HepG2 (cell line): ENCODE results near the gene IGFBP6. TPM values are rescaled to one million over a fixed set of nuclear protein-coding genes. Genes with fewer than 3 reads are reported as not detected.

Experiments
- EP300 ChIP-seq, 3 experiments: sonication (generic) in 1 of 3; formaldehyde crosslinking in 1 of 3; IDR thresholded peaks; 2 replicates each; pipeline versions ENCODE4 v1.5.1 to v1.6.1; 2011 to 2020; ENCODE audit warnings: low read depth in 2 of 3, low read length in 2 of 3, borderline replicate concordance in 1 of 3, improper control_type of control experiment in 1 of 3, mild to moderate bottlenecking in 1 of 3, missing genetic modification reagents in 1 of 3, moderate library complexity in 1 of 3
- KAT2B ChIP-seq: fragments of 150-350 bp; IDR thresholded peaks from 2 replicates; pipeline ENCODE4 v1.6.1; 2014; ENCODE audit warnings: low read depth, low read length, borderline replicate concordance
- KAT8 ChIP-seq: IDR thresholded peaks from 2 replicates; pipeline ENCODE4 v1.6.1; 2016; ENCODE audit warnings: missing genetic modification reagents, missing compliant biosample characterization
- SMAD1 ChIP-seq: sonication (generic); formaldehyde crosslinking; IDR thresholded peaks from 2 replicates; pipeline ENCODE4 v1.4.0; 2020; ENCODE audit warnings: missing genetic modification reagents, low read depth, mild to moderate bottlenecking, borderline replicate concordance
- SMAD9 ChIP-seq: sonication (generic); formaldehyde crosslinking; IDR thresholded peaks from 2 replicates; pipeline ENCODE4 v1.5.1; 2020; ENCODE audit warnings: mild to moderate bottlenecking, missing genetic modification reagents
- SYNCRIP ChIP-seq: fragments of 200-400 bp; formaldehyde crosslinking; IDR thresholded peaks from 2 replicates; pipeline ENCODE4 v1.6.1; 2018; ENCODE audit warnings: mild to moderate bottlenecking, low read depth, low read length; ENCODE audit not compliant: insufficient read depth
- ZBTB7B ChIP-seq: sonication (generic); formaldehyde crosslinking; IDR thresholded peaks from 2 replicates; pipeline ENCODE4 v1.4.0; 2020; ENCODE audit warnings: missing genetic modification reagents
- ZFP37 ChIP-seq: sonication (generic); formaldehyde crosslinking; IDR thresholded peaks from 2 replicates; pipeline ENCODE4 v1.4.0; 2020; ENCODE audit warnings: missing genetic modification reagents, borderline replicate concordance
- ZNF441 ChIP-seq: sonication (generic); formaldehyde crosslinking; IDR thresholded peaks from 2 replicates; pipeline ENCODE4 v1.7.0; 2021; ENCODE audit warnings: missing genetic modification reagents, borderline replicate concordance
- ZNF569 ChIP-seq: sonication (generic); formaldehyde crosslinking; IDR thresholded peaks from 2 replicates; pipeline ENCODE4 v1.5.0; 2020; ENCODE audit warnings: mild to moderate bottlenecking, missing genetic modification reagents, moderate library complexity, borderline replicate concordance
- ZNF777 ChIP-seq: sonication (generic); formaldehyde crosslinking; IDR thresholded peaks from 2 replicates; pipeline ENCODE4 v1.4.0; 2020; ENCODE audit warnings: missing genetic modification reagents
- polyA plus RNA-seq, 8 experiments: library from polyadenylated mRNA; depleted of rRNA in 3 of 8; stranded (reverse) in 7 of 8; unstranded in 1 of 8; fragments of >200 nt; fragmentation: Illumina TruSeq in 4 of 8; extraction: Trizol in 4 of 8; gene quantifications; 2 replicates each; pipeline versions ENCODE4 v1.2.1 to v1.2.3, GENCODE V29; 2011 to 2016; ENCODE audit warnings: low read depth in 4 of 8, missing spikeins in 1 of 8, mixed read lengths in 1 of 8; ENCODE audit not compliant: insufficient read depth in 1 of 8
- total RNA-seq, 5 experiments: library from RNA; depleted of rRNA; stranded (reverse); fragments of >200 nt; fragmentation: Illumina TruSeq; extraction: Trizol; gene quantifications; 2 replicates each; pipeline ENCODE4 v1.2.3, GENCODE V29; 2016; ENCODE audit warnings: low read depth in 1 of 5
- TF ChIP-seq, protein P1 (sequence below): IDR thresholded peaks from 2 replicates; pipeline ENCODE4 v1.6.1; 2012; ENCODE audit warnings: low read length, improper control_type of control experiment
- TF ChIP-seq, protein P2 (sequence below): sonication (generic); formaldehyde crosslinking; IDR thresholded peaks from 2 replicates; pipeline ENCODE4; 2020; ENCODE audit warnings: missing genetic modification reagents, mild to moderate bottlenecking, borderline replicate concordance
- TF ChIP-seq, protein P3 (sequence below): sonication (generic); formaldehyde crosslinking; IDR thresholded peaks from 2 replicates; pipeline ENCODE4 v1.8.1; 2023; ENCODE audit warnings: missing genetic modification reagents, mild to moderate bottlenecking, borderline replicate concordance
- TF ChIP-seq, protein P4 (sequence below): IDR thresholded peaks from 2 replicates; pipeline ENCODE4 v1.6.1; 2016; ENCODE audit warnings: missing compliant biosample characterization, missing genetic modification reagents, borderline replicate concordance
- TF ChIP-seq, protein P5 (sequence below): sonication (generic); formaldehyde crosslinking; IDR thresholded peaks from 2 replicates; pipeline ENCODE4 v1.4.0; 2020; ENCODE audit warnings: missing genetic modification reagents

Gene IGFBP6
- total and polyA plus RNA-seq, 2 of the 13 experiments (the other 11 are each of a cell fraction or from before 2014, with no cell fraction given): 3.9 to 25.2 TPM

DNA sequence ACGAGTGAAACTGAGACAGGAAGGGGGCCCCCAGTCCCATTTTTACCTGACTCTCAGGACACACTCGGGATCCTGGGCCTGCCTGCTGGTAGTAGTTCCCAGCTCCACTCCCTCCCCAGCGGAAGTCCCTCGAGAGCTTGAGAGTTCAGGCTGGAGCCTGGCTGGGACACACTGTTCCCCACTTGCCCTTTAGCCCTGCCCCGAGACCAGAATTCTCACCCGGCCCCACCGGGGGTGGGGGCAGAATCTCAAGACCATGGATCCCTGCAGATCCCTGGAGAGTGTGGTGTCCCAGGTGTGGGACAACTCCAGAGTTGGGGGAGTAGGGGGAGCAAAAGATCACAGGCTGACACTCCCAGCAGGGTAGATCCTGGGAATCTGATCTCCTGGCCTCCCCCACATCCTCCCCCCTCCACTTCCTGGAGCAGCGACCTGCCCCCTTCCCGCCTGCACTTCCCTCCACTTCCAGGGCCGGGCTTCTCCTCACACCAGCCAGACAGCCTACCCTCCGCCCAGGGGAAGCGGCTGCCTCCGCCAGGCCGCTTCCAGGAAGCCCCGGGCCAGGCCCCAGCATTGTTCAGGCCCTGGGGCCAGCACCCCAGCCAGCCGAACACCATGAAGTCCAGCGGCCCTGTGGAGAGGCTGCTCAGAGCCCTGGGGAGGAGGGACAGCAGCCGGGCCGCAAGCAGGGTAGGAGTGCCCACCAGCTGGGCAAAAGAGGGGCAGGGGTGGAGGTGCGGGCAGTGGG, 47.7 kb upstream of the IGFBP6 start, which contains the start of gene TNS2 (continued):
- peak in 1 of 2 experiments; percentile 31; a peak in 1 of 4 replicates for TF ChIP-seq EP300 (IDR thresholded peaks at IDR 0.05; ENCODE audit: low read depth in 2 of 2, low read length in 2 of 2)
- no peak for TF ChIP-seq EP300 (CRISPR knock-in tag; IDR thresholded peaks at IDR 0.05; ENCODE audit: borderline replicate concordance)
- TF ChIP-seq, protein P1, sequence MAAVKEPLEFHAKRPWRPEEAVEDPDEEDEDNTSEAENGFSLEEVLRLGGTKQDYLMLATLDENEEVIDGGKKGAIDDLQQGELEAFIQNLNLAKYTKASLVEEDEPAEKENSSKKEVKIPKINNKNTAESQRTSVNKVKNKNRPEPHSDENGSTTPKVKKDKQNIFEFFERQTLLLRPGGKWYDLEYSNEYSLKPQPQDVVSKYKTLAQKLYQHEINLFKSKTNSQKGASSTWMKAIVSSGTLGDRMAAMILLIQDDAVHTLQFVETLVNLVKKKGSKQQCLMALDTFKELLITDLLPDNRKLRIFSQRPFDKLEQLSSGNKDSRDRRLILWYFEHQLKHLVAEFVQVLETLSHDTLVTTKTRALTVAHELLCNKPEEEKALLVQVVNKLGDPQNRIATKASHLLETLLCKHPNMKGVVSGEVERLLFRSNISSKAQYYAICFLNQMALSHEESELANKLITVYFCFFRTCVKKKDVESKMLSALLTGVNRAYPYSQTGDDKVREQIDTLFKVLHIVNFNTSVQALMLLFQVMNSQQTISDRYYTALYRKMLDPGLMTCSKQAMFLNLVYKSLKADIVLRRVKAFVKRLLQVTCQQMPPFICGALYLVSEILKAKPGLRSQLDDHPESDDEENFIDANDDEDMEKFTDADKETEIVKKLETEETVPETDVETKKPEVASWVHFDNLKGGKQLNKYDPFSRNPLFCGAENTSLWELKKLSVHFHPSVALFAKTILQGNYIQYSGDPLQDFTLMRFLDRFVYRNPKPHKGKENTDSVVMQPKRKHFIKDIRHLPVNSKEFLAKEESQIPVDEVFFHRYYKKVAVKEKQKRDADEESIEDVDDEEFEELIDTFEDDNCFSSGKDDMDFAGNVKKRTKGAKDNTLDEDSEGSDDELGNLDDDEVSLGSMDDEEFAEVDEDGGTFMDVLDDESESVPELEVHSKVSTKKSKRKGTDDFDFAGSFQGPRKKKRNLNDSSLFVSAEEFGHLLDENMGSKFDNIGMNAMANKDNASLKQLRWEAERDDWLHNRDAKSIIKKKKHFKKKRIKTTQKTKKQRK: no peak
- no peak; the same call in 1 of the 2 replicates for TF ChIP-seq SMAD1
- TF ChIP-seq ZNF569 (CRISPR knock-in tag): no peak
- TF ChIP-seq ZNF777: no peak
- TF ChIP-seq KAT2B: no peak
- TF ChIP-seq, protein P2, sequence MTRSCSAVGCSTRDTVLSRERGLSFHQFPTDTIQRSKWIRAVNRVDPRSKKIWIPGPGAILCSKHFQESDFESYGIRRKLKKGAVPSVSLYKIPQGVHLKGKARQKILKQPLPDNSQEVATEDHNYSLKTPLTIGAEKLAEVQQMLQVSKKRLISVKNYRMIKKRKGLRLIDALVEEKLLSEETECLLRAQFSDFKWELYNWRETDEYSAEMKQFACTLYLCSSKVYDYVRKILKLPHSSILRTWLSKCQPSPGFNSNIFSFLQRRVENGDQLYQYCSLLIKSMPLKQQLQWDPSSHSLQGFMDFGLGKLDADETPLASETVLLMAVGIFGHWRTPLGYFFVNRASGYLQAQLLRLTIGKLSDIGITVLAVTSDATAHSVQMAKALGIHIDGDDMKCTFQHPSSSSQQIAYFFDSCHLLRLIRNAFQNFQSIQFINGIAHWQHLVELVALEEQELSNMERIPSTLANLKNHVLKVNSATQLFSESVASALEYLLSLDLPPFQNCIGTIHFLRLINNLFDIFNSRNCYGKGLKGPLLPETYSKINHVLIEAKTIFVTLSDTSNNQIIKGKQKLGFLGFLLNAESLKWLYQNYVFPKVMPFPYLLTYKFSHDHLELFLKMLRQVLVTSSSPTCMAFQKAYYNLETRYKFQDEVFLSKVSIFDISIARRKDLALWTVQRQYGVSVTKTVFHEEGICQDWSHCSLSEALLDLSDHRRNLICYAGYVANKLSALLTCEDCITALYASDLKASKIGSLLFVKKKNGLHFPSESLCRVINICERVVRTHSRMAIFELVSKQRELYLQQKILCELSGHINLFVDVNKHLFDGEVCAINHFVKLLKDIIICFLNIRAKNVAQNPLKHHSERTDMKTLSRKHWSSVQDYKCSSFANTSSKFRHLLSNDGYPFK: no peak
- TF ChIP-seq SMAD9: no peak
- TF ChIP-seq, protein P3, sequence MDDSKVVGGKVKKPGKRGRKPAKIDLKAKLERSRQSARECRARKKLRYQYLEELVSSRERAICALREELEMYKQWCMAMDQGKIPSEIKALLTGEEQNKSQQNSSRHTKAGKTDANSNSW (CRISPR knock-in tag): no peak
- TF ChIP-seq KAT8 (CRISPR knock-in tag): 0 out of 2 replicates have a peak, but pooled peaks have one; percentile 32
- TF ChIP-seq, protein P4, sequence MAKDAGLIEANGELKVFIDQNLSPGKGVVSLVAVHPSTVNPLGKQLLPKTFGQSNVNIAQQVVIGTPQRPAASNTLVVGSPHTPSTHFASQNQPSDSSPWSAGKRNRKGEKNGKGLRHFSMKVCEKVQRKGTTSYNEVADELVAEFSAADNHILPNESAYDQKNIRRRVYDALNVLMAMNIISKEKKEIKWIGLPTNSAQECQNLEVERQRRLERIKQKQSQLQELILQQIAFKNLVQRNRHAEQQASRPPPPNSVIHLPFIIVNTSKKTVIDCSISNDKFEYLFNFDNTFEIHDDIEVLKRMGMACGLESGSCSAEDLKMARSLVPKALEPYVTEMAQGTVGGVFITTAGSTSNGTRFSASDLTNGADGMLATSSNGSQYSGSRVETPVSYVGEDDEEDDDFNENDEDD (CRISPR knock-in tag): peak; percentile 57; the same call in 1 of the 2 replicates
- TF ChIP-seq ZBTB7B: peak; percentile 54; the same call in 1 of the 2 replicates
- TF ChIP-seq ZFP37 (CRISPR knock-in tag): peak; percentile 18; the same call in 1 of the 2 replicates
- TF ChIP-seq, protein P5, sequence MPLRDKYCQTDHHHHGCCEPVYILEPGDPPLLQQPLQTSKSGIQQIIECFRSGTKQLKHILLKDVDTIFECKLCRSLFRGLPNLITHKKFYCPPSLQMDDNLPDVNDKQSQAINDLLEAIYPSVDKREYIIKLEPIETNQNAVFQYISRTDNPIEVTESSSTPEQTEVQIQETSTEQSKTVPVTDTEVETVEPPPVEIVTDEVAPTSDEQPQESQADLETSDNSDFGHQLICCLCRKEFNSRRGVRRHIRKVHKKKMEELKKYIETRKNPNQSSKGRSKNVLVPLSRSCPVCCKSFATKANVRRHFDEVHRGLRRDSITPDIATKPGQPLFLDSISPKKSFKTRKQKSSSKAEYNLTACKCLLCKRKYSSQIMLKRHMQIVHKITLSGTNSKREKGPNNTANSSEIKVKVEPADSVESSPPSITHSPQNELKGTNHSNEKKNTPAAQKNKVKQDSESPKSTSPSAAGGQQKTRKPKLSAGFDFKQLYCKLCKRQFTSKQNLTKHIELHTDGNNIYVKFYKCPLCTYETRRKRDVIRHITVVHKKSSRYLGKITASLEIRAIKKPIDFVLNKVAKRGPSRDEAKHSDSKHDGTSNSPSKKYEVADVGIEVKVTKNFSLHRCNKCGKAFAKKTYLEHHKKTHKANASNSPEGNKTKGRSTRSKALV (CRISPR knock-in tag): no peak
- peak; percentile 85; the same call in 1 of the 2 replicates for TF ChIP-seq ZNF441 (CRISPR knock-in tag)
- no peak for TF ChIP-seq SYNCRIP
